HTR-8/SVneo (cell line): Measurements from ENCODE around the gene LPP.
A peak's percentile ranks its signal among the peaks of the same experiment; 100 is the strongest.
"Not testable (repeated sequence)": the region's sequence is repeated elsewhere in the genome, so short reads cannot be mapped to it uniquely, and the experiment has no call there.

Source experiments
- DNase-seq: peaks from one replicate; pipeline ENCODE4 v3.0.0; 2011; ENCODE audit warnings: low spot score, mixed read lengths; ENCODE audit not compliant: insufficient read length
- FAIRE-seq: peaks from 2 replicates; lab custom pipeline; 2011; peaks lifted over from hg19 to GRCh38; lab: Jason Lieb, UNC

LPP gene

DNA sequence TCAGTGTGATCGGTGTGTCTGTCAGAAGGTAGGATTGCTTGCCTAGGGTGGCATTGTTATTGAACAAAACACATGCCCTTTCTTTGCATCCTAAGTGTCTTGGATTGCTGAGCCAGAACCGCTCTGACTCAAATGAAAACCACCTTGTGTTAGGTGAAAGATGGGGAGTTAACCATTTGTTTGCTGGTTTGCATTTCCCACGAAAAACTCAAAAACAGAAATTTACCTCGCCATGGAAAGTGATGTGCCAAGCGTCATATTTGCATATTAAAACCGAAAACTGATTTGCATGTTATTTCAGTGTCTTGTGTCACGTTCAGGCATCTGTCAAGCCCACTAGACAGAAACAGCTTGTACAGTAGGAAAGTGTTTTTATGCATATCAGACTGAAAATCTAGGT is 543.2 kb downstream of the LPP start:
- FAIRE-seq, result no peak
- no peak for DNase-seq

DNA sequence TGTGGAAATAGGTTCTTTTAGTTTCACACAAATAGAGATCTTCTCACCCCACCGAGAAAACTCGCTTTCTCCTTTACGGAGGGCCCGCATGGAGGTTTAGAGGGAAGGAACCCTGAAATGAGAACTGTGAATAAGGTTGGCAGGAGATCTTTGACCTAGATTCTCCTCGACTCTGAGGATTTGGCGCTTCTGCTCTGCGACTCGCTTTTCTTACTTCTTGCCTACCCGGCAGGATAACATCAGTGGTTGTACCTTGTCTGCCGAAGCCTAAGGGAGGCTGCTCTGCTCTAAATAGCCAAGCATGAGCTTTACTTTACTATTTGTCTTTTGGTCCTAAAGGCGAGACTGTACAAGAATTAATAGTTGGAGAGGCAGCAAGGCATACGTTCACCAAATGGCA is 544.5 kb downstream of the LPP start:
- FAIRE-seq (no peak), DNase-seq (no peak)

DNA sequence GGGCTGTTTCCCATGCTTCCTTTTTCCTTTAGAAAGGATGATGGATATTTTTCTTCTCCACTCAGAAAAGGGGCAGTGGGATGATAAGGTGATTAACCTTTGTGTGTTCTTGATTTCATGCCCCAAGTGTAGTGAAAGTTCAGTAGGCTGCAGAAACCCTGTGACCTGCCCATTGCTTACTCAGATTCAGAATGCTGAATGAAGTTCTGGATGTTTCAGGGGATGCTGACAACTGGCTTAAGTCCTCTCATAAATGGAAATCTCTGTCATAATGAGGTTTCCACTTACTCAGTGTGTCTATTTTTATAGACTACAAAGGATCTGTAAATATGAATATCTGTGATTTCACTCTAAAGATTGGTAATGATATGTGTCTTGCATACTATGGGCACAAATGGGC is 546.5 kb downstream of the LPP start:
- no peak for FAIRE-seq

DNA sequence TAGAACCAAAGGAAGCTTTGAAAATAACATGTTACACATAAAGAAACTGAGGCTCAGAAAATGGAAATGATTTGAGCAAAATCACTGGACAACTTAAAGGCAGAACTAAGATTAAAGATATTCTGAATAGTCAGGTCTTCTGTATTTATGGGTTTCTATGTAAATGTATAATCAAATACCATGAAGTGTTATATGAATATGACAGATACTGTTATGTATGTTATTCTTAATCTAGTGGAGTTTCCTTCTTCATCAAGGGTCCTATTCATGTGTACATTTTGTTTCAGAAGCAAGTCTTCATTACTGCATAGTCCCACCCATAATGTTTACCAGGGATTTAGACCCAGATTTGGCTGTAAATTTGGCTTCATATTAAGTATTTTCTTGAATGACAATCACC is 547.0 kb downstream of the LPP start:
- DNase-seq, result no peak
- FAIRE-seq, result no peak

More for the DNA sequence above, 546.5 kb downstream of the LPP start:
- no peak for DNase-seq

DNA sequence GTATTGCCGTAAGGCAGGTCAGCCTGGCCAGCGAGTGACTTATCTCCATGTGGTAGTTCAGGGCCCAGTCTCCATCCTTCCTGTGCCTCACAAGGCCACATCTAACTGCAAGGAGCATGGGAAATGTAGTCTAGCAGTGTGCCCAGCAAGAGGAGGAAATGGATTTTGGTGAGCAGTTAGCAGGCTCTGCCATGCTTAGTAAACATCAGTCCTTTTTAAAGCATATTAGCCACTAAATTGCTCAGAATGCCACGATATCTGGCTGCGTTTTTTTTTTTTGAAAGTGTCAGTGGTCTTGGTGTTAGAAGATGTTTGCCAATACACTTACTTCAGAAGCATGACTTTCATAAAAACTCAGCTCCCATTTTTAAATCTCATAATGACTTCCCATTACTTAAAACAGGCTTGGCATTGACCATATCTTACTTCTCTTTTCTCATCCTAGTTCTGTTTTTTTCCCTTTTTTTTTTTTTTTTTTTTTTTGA is 547.6 kb downstream of the LPP start:
- no peak for FAIRE-seq
- no peak for DNase-seq

- DNase-seq, FAIRE-seq: not testable (repeated sequence)
Observed at GRCh38 chr3:188702028-188702427, 548.1 kb downstream of the LPP start.

GRCh38 chr3:188706176-188706575 is 552.2 kb downstream of the LPP start:
- DNase-seq, result peak; percentile 15
- FAIRE-seq, result no peak

DNA sequence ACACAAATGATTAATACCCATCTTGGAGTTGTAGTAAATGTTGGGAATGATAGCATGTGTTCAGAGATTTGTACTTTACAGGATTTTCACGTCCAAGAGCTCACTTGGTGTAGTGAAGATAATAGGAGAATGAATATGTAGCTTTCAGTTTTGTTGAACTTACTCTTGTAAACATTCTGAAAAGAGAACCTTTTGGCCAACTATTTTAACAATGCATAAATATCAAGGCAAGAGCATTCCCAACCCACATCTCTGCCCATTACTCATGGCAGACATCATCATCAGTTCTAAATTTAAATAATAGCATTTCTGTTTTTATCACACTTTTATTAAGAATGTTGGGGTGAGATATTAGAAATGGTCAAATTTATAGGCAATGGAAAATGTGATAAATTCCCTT is 552.6 kb downstream of the LPP start:
- DNase-seq, result no peak
- FAIRE-seq, result no peak

DNA sequence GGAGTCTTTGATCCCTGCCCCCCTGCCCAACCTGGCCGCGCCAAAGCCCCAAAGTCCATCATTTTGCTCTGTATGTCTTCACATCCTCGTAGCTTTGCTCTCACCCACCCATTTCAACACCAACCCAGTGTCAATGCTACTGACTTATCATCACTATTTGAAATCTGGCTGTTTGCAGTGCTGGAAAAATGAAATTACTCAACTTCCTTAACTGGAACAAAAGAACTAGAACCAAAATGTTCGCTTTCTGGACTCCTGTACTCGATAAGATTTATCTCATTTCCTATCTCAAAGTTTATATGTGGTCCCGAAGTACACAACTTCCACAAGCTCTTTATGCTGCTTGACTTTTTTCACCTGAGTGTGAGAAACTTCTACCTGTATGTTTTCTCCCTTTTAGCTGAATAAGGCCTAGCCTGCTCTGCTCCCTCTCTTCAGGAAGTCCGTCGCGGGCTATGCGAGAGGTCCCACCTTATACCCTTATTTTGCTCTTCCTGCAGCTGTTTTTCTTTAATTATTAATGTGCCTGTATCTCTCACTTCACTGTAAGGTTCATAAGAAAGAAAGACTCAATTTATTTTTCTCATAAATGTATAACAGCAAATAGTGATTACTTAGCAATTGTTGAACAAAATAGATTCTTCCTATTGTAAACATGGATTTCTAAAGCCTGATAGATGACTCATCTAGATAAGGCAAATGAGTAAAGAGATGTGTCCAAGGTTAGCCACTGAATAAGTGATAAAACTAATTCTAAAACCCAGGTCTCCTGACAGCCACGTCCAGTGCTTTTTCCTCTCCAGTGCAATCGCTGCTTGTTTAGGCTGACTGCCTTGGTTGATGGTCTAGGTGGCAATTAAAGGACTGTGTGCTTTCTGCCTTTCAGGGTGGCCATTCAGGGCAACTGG is 553.7 kb downstream of the LPP start:
- FAIRE-seq (no peak), DNase-seq (no peak)

DNA sequence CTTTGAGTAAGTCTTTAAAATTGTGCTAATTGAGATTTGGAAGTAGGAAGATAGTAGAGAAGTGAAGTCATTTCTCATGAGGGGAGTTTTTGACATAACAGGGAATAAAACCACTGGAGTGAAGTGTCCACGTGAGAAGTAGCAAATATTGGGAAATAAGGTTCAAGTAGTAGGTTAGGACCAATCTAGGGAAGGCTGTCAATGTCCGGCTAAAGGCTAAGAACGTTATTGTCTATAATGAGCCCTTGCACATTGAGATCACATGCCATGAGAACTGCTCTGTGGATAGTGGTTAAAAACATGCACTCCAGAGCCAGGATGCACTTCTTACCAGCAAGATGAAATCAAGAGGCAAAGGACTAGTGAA is 557.9 kb downstream of the LPP start:
- FAIRE-seq (no peak), DNase-seq (no peak)

DNA sequence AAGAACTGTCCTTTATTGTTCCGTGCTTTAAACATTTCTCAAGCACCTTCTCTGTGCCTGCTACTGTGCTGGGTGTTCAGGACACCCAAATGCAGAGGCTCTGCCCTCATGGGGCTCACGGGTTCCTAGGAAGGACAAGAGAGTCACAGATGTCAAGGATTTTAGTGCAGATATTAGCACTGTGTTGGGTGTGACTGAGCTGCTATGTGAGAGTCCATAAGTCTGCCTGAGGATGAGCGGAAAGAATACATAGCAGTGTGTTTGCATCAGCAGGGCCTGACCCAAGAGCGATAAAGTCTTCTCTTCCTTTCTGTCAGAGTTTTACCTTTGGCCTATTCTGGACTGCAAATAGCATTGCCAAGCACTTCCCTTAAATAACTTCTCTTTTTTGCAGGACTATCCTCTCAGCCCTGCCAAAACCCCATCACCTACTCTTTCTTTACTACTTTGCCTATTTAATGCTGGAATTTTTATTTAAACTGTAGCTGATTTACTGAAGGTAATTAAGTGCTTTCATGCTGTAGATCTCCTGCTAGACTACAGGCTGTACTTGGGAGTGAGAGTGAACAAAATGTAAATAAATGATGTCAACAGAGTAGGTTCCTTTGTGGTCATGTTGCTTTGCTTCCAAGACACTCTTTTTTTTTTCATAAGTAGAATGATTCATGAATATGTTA is 558.4 kb downstream of the LPP start:
- FAIRE-seq, result no peak
- DNase-seq, result peak; percentile 23

DNA sequence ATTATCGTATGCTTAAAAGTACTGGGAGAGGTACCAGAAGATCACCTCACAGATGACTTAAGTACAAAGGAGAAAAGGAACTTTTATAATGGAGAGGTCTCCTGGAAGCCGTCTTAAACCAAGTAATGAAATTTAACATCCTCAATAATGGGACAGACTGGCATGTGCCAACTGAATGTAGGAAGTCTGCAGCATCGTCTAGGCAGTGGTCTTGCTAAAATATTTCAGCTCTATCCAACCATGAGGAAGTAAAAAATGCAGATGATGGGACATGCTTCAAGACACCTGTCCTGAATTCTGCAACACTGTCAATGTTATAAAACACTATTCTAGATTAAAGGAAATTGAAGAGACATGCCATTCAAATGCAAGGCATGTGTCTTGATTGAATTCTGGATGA is 559.0 kb downstream of the LPP start:
- DNase-seq (no peak), FAIRE-seq (no peak)

- FAIRE-seq (no peak), DNase-seq (no peak)
Observed at GRCh38 chr3:188719545-188719944, 565.6 kb downstream of the LPP start.

- FAIRE-seq, result no peak
- no peak for DNase-seq
Observed at GRCh38 chr3:188720215-188720614, 566.3 kb downstream of the LPP start.

- FAIRE-seq (no peak), DNase-seq (no peak)
Observed at GRCh38 chr3:188720636-188721035, 566.7 kb downstream of the LPP start.

DNA sequence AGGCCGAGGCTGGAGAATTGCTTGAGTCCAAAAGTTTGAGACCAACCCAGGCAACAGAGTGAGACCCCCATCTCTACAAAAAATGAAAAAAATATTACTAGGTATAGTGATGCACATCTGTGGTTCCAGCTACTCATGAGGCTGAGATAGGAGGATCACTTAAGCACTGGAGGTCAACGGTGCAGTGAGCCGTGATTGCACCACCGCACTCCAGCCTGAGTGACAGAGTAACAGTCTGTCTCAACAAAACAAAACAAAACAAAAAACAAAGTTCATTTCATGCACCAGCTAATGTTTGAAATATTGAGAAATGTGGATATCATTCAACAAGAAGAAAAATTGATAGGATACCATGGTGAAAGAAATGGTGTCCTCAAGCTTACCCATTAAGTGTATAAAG is 567.4 kb downstream of the LPP start:
- DNase-seq (no peak), FAIRE-seq (no peak)

- FAIRE-seq (no peak), DNase-seq (no peak)
Observed at GRCh38 chr3:188721990-188722389, 568.0 kb downstream of the LPP start.

DNA sequence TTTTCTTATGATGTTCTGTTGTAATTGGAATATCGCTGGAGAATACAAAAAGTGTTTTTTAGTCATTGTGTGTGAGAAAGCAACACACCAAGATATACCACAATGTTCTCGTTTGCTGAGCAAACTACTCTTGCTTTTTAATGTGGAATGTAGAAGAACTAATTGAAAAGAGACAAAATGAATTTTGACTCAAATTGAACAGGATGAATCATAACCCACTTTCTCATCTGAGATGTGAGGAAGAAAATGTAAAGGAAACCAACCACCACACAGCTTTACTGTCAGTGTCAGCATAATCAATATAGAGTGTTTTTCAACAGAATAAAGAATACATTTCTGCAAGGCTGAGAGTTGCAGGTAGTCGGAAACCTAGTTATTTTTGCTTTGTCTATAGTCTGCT is 569.0 kb downstream of the LPP start:
- FAIRE-seq, result no peak
- no peak for DNase-seq

DNA sequence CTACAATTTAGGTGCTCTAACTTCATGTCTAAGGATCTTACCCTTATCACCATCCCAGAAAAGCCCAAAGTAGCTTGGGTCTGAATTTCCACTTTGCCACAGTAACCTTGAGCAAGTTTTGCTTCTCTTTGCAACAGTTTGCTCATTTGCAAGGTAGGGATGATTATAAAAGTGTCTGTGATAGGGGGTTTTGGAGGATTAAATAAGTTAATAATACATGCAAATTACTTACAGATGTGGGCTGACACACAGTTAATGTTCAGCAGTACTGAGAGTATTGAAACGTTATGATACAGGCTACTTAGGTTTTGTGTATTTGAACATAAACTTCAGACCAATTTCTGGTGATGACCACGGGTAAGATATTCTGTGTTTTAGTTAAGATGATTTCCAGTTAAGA is 573.1 kb downstream of the LPP start:
- DNase-seq (no peak), FAIRE-seq (no peak)

- FAIRE-seq (no peak), DNase-seq (no peak)
Observed at GRCh38 chr3:188728371-188728896, 574.5 kb downstream of the LPP start.

- FAIRE-seq, result no peak
Observed at GRCh38 chr3:188729422-188729821, 575.5 kb downstream of the LPP start.

More at GRCh38 chr3:188729422-188729821, 575.5 kb downstream of the LPP start:
- no peak for DNase-seq
